GM10266 (cell line): ENCODE data around the gene ABCG2.

Experiments
- DNase-seq: peaks from one replicate; pipeline ENCODE4 v3.0.0; 2012; ENCODE audit errors: extremely low spot score
- CTCF ChIP-seq: IDR thresholded peaks from 2 replicates; pipeline ENCODE4 v1.5.1; 2012; ENCODE audit warnings: mild to moderate bottlenecking, low read depth; ENCODE audit not compliant: control insufficient read depth, insufficient read depth; ENCODE audit errors: missing control alignments

Gene ABCG2

GRCh38 chr4:88196013-88196365 lies 37.5 kb upstream of the ABCG2 start:
- DNase-seq, result no peak

GRCh38 chr4:88195328-88196012 lies 37.0 kb upstream of the ABCG2 start:
- TF ChIP-seq CTCF, result no peak
- DNase-seq, result no peak

More at GRCh38 chr4:88196013-88196365, 37.5 kb upstream of the ABCG2 start:
- no peak for TF ChIP-seq CTCF

GRCh38 chr4:88191404-88191803 lies 33.0 kb upstream of the ABCG2 start:
- TF ChIP-seq CTCF, result no peak
- DNase-seq, result no peak

- TF ChIP-seq CTCF, result no peak
- no peak for DNase-seq
Observed at GRCh38 chr4:88189881-88190585, 31.6 kb upstream of the ABCG2 start.

GRCh38 chr4:88189418-88189738 lies 30.9 kb upstream of the ABCG2 start:
- no peak for TF ChIP-seq CTCF
- DNase-seq, result no peak

- no peak for TF ChIP-seq CTCF
Observed at GRCh38 chr4:88188738-88189417, 30.4 kb upstream of the ABCG2 start.

GRCh38 chr4:88187766-88188165 lies 29.3 kb upstream of the ABCG2 start:
- no peak for DNase-seq
- no peak for TF ChIP-seq CTCF

More at GRCh38 chr4:88188738-88189417, 30.4 kb upstream of the ABCG2 start:
- DNase-seq, result no peak
